Hepatocyte (in vitro differentiated cells): ENCODE results near the gene C10orf67.

Source experiments
- CTCF ChIP-seq: fragments of 200-600 bp; sonication (generic); IDR thresholded peaks from 2 replicates; pipeline ENCODE4 v1.5.1; 2016; ENCODE audit warnings: antibody characterized with exemption, mild to moderate bottlenecking; ENCODE audit not compliant: poor library complexity
- EZH2 ChIP-seq: fragments of 200-600 bp; sonication (generic); IDR thresholded peaks from 2 replicates; pipeline ENCODE4 v1.6.1; 2016; ENCODE audit warnings: antibody characterized with exemption, mild to moderate bottlenecking, borderline replicate concordance
- EZH2phosphoT487 ChIP-seq: fragments of 200-600 bp; sonication (generic); IDR thresholded peaks from one replicate; pipeline ENCODE4 v1.6.1; 2018; ENCODE audit warnings: antibody characterized with exemption, mild to moderate bottlenecking, low read depth, moderate library complexity; ENCODE audit not compliant: unreplicated experiment, severe bottlenecking

DNA sequence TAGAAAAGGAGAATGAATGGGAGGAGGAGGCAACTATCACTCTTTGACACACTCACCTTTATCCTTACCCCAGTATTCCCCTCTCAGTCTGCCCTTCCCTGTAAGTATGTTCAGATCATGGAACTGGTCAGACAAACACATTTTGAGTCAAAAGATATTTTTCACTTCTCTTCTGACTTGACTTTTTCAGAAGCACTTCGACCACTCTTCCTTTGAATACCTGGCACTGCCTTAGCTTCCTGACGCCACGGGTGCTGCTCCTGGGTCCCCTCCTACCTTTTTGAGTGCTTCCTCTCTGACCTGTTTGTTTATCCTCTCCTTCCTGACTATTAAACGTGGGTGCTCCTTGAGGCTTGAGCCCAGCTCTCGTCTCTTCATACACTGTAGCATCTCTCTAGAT lies 19.8 kb upstream of the C10orf67 start:
- no peak for TF ChIP-seq CTCF
- no peak for TF ChIP-seq EZH2phosphoT487
- no peak for TF ChIP-seq EZH2
